NT2/D1 (cell line): Measurements from ENCODE around the gene MAP3K20.

Experiments
- SUZ12 ChIP-seq: IDR thresholded peaks from 2 replicates; pipeline ENCODE4 v1.6.1; 2011; ENCODE audit not compliant: insufficient read length, insufficient read depth; ENCODE audit errors: extremely low read depth
- YY1 ChIP-seq: IDR thresholded peaks from 2 replicates; pipeline ENCODE4 v1.6.1; 2011; ENCODE audit not compliant: insufficient read length, insufficient read depth

GRCh38 chr2:173026479-173026878 is 49.2 kb upstream of the MAP3K20 start:
- no peak for TF ChIP-seq YY1
- TF ChIP-seq SUZ12: no peak
